ENCODE data around the gene CYB561D2. TPM values are rescaled to one million over a fixed set of nuclear protein-coding genes. Genes with fewer than 3 reads are reported as not detected.

Gene CYB561D2
- total RNA-seq, 3 donors from 2014 or later (not counting 1 experiment from before 2014, with no cell fraction given): 39.6 to 54.0 (median 50.5) TPM

DNA sequence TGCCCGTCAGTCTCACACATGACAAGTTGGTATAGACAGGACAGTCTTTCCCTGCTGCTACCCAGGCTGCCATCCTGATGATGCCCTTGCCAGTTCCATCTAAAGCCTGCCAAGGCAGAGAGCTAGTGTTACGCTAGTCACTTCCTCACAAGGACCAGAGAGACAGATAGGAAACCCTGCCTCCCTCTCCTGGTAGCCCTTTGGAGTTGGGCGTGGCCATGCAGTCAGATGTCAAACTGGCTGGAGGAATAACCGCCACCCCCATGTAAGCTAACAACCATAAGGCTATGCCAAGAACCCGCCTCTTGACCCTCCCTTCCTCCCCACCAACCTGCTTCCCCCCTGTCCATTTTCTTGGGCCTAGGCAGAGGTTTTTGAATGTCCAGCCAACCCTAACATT lies 5.9 kb downstream of the CYB561D2 start:
- TF ChIP-seq, protein P1, sequence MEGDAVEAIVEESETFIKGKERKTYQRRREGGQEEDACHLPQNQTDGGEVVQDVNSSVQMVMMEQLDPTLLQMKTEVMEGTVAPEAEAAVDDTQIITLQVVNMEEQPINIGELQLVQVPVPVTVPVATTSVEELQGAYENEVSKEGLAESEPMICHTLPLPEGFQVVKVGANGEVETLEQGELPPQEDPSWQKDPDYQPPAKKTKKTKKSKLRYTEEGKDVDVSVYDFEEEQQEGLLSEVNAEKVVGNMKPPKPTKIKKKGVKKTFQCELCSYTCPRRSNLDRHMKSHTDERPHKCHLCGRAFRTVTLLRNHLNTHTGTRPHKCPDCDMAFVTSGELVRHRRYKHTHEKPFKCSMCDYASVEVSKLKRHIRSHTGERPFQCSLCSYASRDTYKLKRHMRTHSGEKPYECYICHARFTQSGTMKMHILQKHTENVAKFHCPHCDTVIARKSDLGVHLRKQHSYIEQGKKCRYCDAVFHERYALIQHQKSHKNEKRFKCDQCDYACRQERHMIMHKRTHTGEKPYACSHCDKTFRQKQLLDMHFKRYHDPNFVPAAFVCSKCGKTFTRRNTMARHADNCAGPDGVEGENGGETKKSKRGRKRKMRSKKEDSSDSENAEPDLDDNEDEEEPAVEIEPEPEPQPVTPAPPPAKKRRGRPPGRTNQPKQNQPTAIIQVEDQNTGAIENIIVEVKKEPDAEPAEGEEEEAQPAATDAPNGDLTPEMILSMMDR (IDR thresholded peaks at IDR 0.05): no peak
- no peak for DNase-seq
- WGBS (ENCODE audit: insufficient coverage): 80% methylated on average over 5 of the region's 5 CpGs
- Mint-ChIP-seq H3K4me3 (peak overlapping the region; percentile 96), H3K27ac (peak overlapping the region; percentile 60 to 85), H3K27me3 (ENCODE audit: low read depth in 2 of 2) (no peaks in the 10 kb centered on the region), H3K36me3 (no peaks in the 10 kb centered on the region), H3K4me1 (peaks cover 31 to 54% of the 10 kb centered on the region in 2 donors), H3K9me3 (no peaks in the 10 kb centered on the region)
- no peaks in the 10 kb centered on the region for H3K9me3 ChIP-seq (ENCODE audit: control insufficient read depth, insufficient read depth, low read length)
- no peaks in the 10 kb centered on the region for H3K27me3 ChIP-seq (ENCODE audit: control insufficient read depth, insufficient read depth, low read length)
- no peak for ATAC-seq
- H3K4me1 ChIP-seq (ENCODE audit: control insufficient read depth, insufficient read depth, low read length): peaks cover 49% of the 10 kb centered on the region
- H3K36me3 ChIP-seq (ENCODE audit: control insufficient read depth, insufficient read depth, low read length): peaks cover 55% of the 10 kb centered on the region
- H3K27ac ChIP-seq (ENCODE audit: low read length): no peak overlapping the region
- intact Hi-C loops (cut with micrococcal nuclease): loop anchor here (10.0 kb wide), 1 partner anchor 1028 kb away; the partner anchor contains the start of gene MANF
- no peak overlapping the region for H3K4me3 ChIP-seq (ENCODE audit: low read length)

DNA sequence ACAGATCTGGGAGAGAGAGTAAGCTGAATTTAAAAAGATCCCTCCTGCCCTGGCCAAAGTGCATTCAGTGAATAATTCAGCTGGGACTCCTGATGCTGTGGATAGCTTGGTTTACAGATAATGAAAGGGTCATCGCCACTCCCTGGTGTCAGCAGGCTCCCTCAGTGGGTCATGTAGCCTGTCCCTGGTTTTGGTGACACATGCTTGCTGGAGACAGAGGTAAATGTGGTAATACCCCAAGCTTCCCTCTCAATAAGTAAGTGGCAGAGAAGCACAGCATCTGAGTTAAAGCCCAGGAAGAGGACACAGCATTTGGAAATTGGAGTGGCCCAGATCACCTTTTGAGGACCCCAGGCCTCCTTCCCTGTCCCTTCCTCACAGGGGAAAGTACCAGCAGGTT lies 6.8 kb downstream of the CYB561D2 start:
- Histone ChIP-seq H3K27ac (ENCODE audit: low read length) (no peak overlapping the region), H3K4me3 (ENCODE audit: low read length) (no peak overlapping the region), H3K27me3 (ENCODE audit: control insufficient read depth, insufficient read depth, low read length) (no peaks in the 10 kb centered on the region), H3K36me3 (ENCODE audit: control insufficient read depth, insufficient read depth, low read length) (peaks cover 51% of the 10 kb centered on the region), H3K4me1 (ENCODE audit: control insufficient read depth, insufficient read depth, low read length) (peaks cover 44% of the 10 kb centered on the region), H3K9me3 (ENCODE audit: control insufficient read depth, insufficient read depth, low read length) (no peaks in the 10 kb centered on the region)
- Mint-ChIP-seq H3K4me3 (peak overlapping the region; percentile 96), H3K27me3 (ENCODE audit: low read depth in 2 of 2) (no peaks in the 10 kb centered on the region), H3K9me3 (no peaks in the 10 kb centered on the region), H3K36me3 (no peaks in the 10 kb centered on the region), H3K27ac (peak overlapping the region; percentile 60 to 85), H3K4me1 (peaks cover 30 to 54% of the 10 kb centered on the region in 2 donors)
- ATAC-seq: no peak
- 94% methylated on average over 1 of the region's 1 CpG for WGBS (ENCODE audit: insufficient coverage)
- intact Hi-C loops (cut with micrococcal nuclease): loop anchor here (10.0 kb wide), 1 partner anchor 1027 kb away; the partner anchor contains the start of gene MANF
- DNase-seq: no peak
- TF ChIP-seq, protein P1 (IDR thresholded peaks at IDR 0.05): no peak

DNA sequence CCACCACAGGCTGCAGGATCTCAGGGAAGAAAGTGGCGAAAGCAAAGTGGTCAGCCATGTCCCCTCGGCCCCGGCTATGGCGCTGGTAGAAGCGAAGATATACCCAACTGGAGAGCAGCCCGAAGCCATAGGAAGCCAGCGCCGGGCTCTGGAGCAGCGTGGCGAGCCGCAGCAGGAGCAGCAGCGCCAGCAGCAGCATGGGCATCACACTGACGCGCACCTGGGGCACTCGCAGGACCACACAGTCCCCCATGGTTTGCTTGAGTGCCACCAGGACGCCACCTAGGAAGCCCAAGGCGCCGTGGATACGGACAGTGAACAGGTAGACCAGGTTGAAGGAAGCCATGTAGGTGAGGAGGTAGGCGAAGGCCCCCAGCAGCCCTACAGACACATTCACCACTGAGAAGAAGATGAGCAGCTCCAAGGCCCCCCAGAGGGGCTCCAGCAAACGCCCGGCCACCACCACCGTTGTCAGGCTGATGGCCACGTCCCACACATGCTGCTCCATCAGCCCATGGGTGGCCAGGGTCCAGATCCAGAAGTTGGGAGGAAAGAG lies 7.8 kb downstream of the CYB561D2 start:
- Mint-ChIP-seq H3K9me3 (no peaks in the 10 kb centered on the region), H3K4me3 (peak overlapping the region; percentile 96), H3K27ac (peak overlapping the region; percentile 85 to 96), H3K36me3 (no peaks in the 10 kb centered on the region), H3K4me1 (peaks cover 30 to 49% of the 10 kb centered on the region in 2 donors), H3K27me3 (ENCODE audit: low read depth in 2 of 2) (no peaks in the 10 kb centered on the region)
- intact Hi-C loops (cut with micrococcal nuclease): loop anchor here (2.0 to 10.0 kb wide), 3 partner anchors 20 to 1026 kb away; partner anchors contain the start of genes IFRD2 and MANF
- no peak for ATAC-seq
- Histone ChIP-seq H3K27ac (ENCODE audit: low read length) (peak overlapping the region; percentile 70), H3K27me3 (ENCODE audit: control insufficient read depth, insufficient read depth, low read length) (no peaks in the 10 kb centered on the region), H3K36me3 (ENCODE audit: control insufficient read depth, insufficient read depth, low read length) (peaks cover 42% of the 10 kb centered on the region), H3K9me3 (ENCODE audit: control insufficient read depth, insufficient read depth, low read length) (no peaks in the 10 kb centered on the region), H3K4me1 (ENCODE audit: control insufficient read depth, insufficient read depth, low read length) (peaks cover 44% of the 10 kb centered on the region), H3K4me3 (ENCODE audit: low read length) (peak overlapping the region; percentile 76)
- 68% methylated on average over 23 of the region's 24 CpGs for WGBS (ENCODE audit: insufficient coverage)
- TF ChIP-seq, protein P1 (IDR thresholded peaks at IDR 0.05): no peak
- DNase-seq: no peak
